ENCODE results near the gene ADGRD1.

The ADGRD1 gene

DNA sequence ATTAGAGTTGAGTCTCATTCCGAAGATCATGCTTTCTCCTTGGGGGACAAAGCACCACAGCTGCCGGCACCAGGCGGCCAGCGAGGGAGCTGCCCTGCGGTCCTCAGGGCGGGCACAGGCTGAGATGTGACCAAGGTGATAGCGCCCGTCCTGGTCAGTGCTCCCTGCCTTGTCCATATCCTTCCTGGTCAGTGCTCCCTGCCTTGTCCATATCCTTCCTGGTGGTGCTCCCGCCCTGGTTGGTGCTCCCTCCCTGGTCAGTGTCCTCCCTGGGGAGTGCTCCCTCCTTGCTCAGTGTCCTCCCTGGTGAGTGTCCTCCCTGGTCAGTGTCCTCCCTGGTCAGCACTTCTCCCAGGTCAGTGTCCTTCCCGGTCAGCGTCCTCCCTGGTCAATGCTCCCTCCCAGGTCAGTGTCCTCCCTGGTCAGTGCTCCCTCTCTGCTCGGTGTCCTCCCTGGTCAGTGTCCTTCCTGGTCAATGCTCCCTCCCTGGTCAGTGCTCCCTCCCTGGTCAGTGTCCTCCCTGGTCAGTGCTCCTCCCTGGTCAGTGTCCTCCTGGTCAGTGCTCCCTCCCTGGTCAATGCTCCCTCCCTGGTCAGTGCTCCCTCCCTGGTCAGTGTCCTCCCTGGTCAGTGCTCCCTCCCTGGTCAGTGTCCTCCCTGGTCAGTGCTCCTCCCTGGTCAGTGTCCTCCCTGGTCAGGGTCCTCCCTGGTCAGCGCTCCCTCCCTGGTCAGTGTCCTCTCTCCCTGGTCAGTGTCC lies 92.2 kb downstream of the ADGRD1 start:
- DNase-seq = no peak

- no peak for DNase-seq
Observed at GRCh38 chr12:131046813-131047788, 93.4 kb downstream of the ADGRD1 start.

DNA sequence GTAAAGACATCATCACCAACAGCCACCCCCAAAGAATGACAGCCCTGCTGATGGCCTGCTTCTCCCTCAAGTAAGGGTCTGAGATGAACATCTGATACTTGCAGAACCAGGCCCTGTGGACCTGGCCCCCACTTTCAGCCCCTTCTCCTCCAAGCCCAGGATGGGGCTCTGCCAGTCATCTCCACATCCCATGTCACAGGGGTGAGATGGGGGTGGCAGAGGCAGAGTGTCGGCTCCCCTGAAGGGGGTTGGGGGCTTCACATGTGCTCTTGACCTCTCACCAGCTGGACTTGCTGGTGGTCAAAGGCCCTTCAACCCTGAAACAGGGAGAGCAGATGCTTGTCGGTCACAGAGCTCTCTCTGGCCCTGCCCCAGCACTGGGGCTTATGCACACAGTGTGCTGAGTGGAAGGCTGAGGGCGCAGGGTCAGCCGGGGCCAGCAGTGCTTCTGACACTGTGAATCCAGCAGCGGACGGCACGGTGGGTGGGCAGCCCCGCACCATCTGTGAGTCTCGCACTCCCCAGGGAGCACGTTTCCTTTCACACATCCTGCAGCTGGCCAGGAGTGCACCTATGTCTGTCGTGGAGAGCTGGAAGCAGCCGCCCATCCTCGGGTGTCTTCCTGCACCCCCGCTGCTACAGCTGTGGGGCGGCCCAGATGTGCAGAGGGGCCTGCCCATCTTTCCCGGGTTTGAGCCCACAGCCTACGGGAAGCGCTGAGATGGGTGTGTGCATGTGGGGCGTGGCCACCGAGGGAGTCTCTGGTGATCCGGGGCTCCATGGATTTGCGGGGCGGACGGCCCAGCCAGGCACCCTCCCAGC lies 94.3 kb downstream of the ADGRD1 start:
- DNase-seq = no peak

GRCh38 chr12:131048611-131048990 lies 94.9 kb downstream of the ADGRD1 start:
- no peak for DNase-seq

GRCh38 chr12:131049002-131049401 lies 95.3 kb downstream of the ADGRD1 start:
- no peak for DNase-seq

DNA sequence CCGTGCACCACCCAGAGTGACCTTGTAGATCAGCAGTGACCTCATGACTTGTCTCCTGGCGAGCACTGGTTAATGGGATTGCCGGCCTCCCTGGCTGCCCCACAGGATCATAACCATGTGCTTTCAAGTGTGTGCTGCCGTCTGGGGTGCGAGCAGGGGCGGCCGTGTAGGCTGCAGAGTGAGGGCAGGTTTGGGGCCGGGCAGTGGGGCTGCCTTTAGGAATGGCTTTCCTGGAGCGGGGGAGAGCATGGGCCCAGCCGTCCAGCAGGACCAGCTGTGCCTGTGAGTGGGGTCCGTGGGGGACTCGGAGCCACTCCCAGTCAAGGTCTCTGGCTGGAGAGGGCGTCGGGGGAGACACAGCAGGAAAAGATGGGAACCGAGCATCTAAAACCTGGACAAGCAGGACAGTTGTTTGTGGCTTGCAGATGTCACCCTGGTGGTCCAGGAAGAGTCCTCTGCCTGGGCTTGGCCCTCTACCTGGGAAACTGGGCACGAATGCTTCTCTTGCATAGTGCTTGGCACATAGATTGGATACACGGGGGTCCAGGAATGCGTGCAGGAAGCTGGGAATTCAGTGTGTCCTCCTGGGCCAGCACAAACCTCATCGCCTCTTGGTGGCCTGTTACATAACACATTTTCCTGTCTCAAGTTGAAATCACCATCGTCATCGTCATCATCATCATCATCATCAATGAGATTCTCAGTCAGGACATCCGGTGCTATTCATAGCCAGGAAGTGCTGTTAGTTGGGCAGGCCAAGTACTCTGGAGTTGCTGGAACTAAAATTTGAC lies 96.0 kb downstream of the ADGRD1 start:
- DNase-seq = no peak

GRCh38 chr12:131050463-131051154 lies 96.9 kb downstream of the ADGRD1 start:
- no peak for DNase-seq

GRCh38 chr12:131051155-131051473 lies 97.4 kb downstream of the ADGRD1 start:
- no peak for DNase-seq

- no peak for DNase-seq
Observed at GRCh38 chr12:131052063-131052781, 98.5 kb downstream of the ADGRD1 start.

GRCh38 chr12:131052929-131053328 lies 99.2 kb downstream of the ADGRD1 start:
- DNase-seq = no peak

- no peak for DNase-seq
Observed at GRCh38 chr12:131053567-131053966, 99.9 kb downstream of the ADGRD1 start.

DNA sequence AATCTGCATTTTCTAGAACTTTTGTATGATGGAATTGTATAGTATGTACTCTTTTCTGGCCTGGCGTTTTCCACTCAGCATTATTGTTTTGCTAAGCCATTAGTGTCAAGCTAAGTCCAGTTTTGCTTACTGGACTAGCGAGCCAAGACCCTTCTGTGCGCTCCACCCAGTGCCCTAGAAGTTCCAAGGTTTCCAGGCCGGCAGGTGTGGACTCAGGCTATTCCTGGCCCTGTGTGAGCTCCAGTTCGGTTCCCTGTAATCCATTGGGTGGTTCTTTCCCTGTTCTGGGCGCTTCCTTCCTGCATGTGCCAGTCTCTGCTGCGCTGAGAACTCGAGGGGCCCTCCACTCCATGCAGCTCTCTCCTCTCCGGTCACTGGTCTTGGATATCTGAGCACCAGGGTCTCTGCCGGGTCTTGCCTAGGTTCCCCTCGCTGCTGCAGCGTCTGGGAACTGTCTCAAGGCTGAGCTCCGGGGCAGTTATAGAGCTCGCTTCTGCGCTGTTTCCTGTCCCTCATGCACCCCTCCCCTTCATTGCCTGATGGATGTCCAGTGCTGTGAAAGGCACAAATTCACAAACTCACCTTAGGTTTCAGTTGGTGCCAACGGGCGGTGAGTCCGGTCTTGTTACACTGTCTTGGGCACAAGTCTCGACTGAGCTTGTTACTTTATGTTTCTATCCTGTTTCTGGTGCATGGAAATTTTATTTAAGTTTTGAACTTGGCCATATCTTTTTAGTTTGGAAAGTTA lies 100.8 kb downstream of the ADGRD1 start:
- no peak for DNase-seq

- DNase-seq = no peak
Observed at GRCh38 chr12:131055093-131055465, 101.4 kb downstream of the ADGRD1 start.

DNA sequence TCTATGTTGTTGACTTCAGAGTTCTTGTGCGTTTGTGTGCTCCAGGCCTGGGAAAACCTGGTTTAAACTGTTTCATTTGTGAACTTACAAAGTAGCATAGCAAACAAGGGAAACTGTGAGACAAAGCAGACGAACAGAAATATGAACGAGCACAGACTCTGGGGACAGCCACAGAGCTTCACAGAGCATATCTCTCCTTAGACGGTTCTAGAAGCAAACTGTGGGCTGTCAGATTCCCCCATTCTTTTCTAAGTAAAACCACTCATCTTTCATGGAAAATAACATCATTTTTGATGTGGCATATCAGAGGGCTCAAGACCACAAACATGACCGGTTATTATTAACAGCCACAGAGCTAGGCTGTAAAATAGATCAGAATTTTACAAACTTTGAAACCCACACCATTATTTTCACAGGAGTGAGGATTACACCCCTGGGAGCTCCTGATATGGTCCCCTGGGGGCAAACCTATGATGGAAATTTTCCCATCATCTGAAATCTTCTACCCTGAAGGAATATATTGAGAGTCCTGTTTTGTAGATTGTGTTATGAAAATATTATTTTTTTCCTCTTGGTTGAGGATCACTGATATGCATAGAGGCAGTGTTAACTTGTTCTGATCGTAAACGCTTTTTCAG lies 102.0 kb downstream of the ADGRD1 start:
- DNase-seq = no peak

- no peak for DNase-seq
Observed at GRCh38 chr12:131056626-131057025, 102.9 kb downstream of the ADGRD1 start.

DNA sequence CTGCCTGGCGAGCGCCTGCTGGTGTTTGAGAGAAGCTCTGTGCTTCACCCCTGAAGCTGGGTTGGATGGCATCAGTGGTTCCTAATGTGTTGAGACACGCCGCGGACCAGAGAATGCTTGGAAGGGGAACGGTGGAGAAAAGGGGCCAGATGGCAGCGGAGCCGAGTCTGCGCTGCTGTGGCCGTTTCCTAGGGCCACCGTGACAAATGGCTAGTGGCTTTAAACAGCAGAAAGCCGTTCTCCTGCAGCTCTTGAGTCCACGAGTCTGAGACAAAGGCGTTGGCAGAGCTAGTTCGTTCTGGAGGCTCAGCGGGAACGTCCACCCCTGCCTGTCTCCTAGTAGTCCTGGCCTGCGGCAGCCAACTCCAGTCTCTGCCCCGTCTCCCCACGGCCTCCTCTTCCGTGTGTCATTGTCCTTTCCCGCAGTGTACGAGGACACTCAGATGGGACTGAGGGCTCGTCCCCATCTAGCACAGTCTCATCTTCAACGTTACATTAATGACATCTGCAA lies 103.6 kb downstream of the ADGRD1 start:
- DNase-seq = no peak

DNA sequence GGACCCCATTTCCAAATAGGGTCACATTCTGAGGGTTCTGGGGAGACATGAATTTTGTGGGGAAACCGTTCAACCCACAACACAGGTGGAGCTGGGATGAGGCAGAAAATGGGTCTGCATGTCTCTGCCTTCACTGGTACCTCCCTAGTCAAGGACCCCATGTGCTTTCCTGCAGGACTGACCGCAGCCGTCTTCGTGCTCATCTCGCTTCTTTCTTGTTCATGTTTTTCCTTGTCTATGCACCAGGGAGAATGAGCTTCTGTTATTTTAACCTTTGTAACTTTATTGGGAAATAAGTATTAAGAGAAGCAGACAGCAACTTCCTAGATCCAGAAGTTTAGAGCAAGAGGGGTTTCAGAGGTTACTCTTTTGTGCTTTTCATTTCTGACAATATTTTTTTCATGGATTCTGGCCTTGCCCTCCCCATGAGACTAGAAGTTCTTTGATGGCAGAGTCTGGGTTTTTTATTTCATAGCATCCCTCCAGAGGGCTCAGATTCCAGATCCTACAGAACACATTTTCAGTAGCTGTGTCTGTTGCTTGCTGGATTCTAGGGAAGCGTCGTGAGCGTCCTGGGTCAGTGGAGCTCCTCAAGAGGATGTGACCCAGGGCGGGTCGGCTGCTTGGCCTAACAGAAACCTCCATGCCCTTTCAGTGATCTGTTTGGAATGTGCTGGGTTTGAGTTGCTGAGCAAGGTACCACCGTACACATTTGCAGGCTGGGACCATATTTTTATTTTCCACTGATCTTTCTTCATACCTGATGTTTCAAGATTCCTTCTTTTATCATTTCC lies 104.2 kb downstream of the ADGRD1 start:
- no peak for DNase-seq

DNA sequence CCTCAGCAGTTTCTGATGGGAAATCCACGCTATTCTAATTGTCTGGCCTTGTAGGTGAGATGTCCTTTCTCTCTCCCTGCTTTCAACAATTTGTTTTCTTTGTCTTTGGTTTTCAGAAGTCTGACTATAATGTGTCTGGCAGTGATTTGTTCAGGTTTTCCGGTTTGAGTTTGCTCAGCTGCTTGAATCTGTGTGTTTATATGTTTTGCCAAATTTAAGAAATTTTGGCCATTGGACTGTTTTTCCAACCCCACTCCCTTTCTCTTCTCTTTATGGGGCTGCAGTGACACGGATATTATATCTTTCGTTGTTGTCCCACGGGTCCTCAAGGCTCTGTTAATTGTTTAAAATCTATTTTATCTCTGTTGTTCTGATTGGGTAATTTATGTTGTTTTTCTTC lies 105.0 kb downstream of the ADGRD1 start:
- DNase-seq = no peak

Measured in NCI-H1092 (cell line).